K562 (cell line): Measurements from ENCODE around the gene ZNF441. TPM values are rescaled to one million over a fixed set of nuclear protein-coding genes. Genes with fewer than 3 reads are reported as not detected.

Source experiments
- ATAC-seq: fragments of 200-7000 bp; cut with Tn5 transposase; 3 replicates; pipeline ENCODE4 v1.9.1; 2020; ENCODE audit warnings: moderate library complexity
- BruUV-seq: library from RNA; stranded (reverse); fragments of 400-500 nt; replicated peaks from 2 replicates; lab custom pipeline; 2021; lab: Mats Ljungman, UMichigan
- CTCF ChIA-PET: fragments of 300-600 bp; formaldehyde crosslinking; extraction: SDS; loops from one replicate; lab custom pipeline; 2021; ENCODE audit warnings: low intra/inter-chr PET ratio; lab: Yijun Ruan, JAX
- POLR2A ChIA-PET: fragments of 300-600, 350-650 bp; sonication (Branson Sonifier 250); formaldehyde crosslinking; extraction: SDS; loops from one replicate; lab custom pipeline; 2021; ENCODE audit warnings: antibody characterized with exemption, inconsistent platforms; lab: Yijun Ruan, JAX
- DNase-seq, 4 experiments: peaks; one replicate each; pipeline versions ENCODE4 v3.0.0 to v3.0.0-alpha.2; 2011 to 2018; ENCODE audit warnings: low spot score in 3 of 4, mixed read lengths in 3 of 4; ENCODE audit errors: extremely low read depth in 1 of 4
- FAIRE-seq: peaks from 2 replicates; lab custom pipeline; 2011; peaks lifted over from hg19 to GRCh38; lab: Jason Lieb, UNC
- H2AFZ ChIP-seq: 2 replicates; pipeline ENCODE4 v1.6.0; 2011; ENCODE audit warnings: low read depth, low read length, control low read depth, inconsistent platforms
- H3K27ac ChIP-seq: fragments of 200-600 bp; 3 replicates; pipeline ENCODE4 v1.8.0; 2011; ENCODE audit warnings: low read depth, mild to moderate bottlenecking, control low read depth, inconsistent platforms, low read length, moderate library complexity, mixed read lengths; ENCODE audit errors: extremely low read depth
- H3K27me3 ChIP-seq, 2 experiments: fragments of 300-600 bp in 1 of 2; 2 replicates in 1 of 2; 3 replicates in 1 of 2; pipeline versions ENCODE4 v1.6.0 to v1.8.0; 2011; ENCODE audit warnings: inconsistent platforms in 2 of 2, low read length in 2 of 2, mild to moderate bottlenecking in 1 of 2, mixed read lengths in 1 of 2, moderate library complexity in 1 of 2; ENCODE audit not compliant: control insufficient read depth in 2 of 2, insufficient read depth in 2 of 2
- H3K36me3 ChIP-seq: fragments of 300-600 bp; 3 replicates; pipeline ENCODE4 v1.8.0; 2011; ENCODE audit warnings: mild to moderate bottlenecking, low read length, inconsistent platforms; ENCODE audit not compliant: control insufficient read depth, insufficient read depth
- H3K4me1 ChIP-seq, 2 experiments: fragments of 200-600 bp in 1 of 2; replicated peaks in 1 of 2; 2 replicates in 1 of 2; 3 replicates in 1 of 2; pipeline versions ENCODE4 v1.5.1 to v1.8.0; 2011; ENCODE audit warnings: inconsistent platforms in 2 of 2, low read length in 2 of 2, mild to moderate bottlenecking in 1 of 2, mixed read lengths in 1 of 2, moderate library complexity in 1 of 2; ENCODE audit not compliant: control insufficient read depth in 2 of 2, insufficient read depth in 2 of 2
- H3K4me2 ChIP-seq: 2 replicates; pipeline ENCODE4 v1.6.1; 2011; ENCODE audit warnings: low read length, control low read depth, inconsistent platforms, mixed read lengths; ENCODE audit not compliant: insufficient read depth
- H3K4me3 ChIP-seq: fragments of 200-600 bp; sonication (generic), shearing (Covaris generic); 2 replicates; pipeline ENCODE4 v1.5.1; 2016; ENCODE audit warnings: control low read depth, inconsistent platforms
- H3K79me2 ChIP-seq: fragments of 200-600 bp; 3 replicates; pipeline ENCODE4 v1.8.0; 2011; ENCODE audit warnings: low read length, inconsistent platforms; ENCODE audit not compliant: control insufficient read depth, insufficient read depth
- H3K9ac ChIP-seq, 2 experiments: 2 replicates each; pipeline versions ENCODE4 v1.6.0 to v1.6.1; 2011; ENCODE audit warnings: low read depth in 2 of 2, low read length in 2 of 2, control low read depth in 1 of 2, inconsistent platforms in 1 of 2, mild to moderate bottlenecking in 1 of 2, mixed read lengths in 1 of 2; ENCODE audit not compliant: insufficient read depth in 1 of 2
- H3K9me1 ChIP-seq: one replicate; pipeline ENCODE4 v1.6.0; 2011; ENCODE audit warnings: inconsistent platforms, mild to moderate bottlenecking, low read length, moderate library complexity; ENCODE audit not compliant: control insufficient read depth, insufficient read depth
- H3K9me3 ChIP-seq: replicated peaks from 2 replicates; pipeline ENCODE4 v1.5.1; 2011; ENCODE audit warnings: low read depth, low read length, inconsistent platforms; ENCODE audit not compliant: control insufficient read depth, insufficient read depth
- H4K20me1 ChIP-seq: replicated peaks from 2 replicates; pipeline ENCODE4 v1.6.1; 2011; ENCODE audit warnings: low read length, inconsistent platforms, mixed read lengths; ENCODE audit not compliant: control insufficient read depth, insufficient read depth
- ZNF12 ChIP-seq: sonication (generic); formaldehyde crosslinking; IDR thresholded peaks from 2 replicates; pipeline ENCODE4 v1.4.0; 2020; ENCODE audit warnings: mild to moderate bottlenecking, missing genetic modification reagents
- ZNF146 ChIP-seq: IDR thresholded peaks from one replicate; pipeline ENCODE4 v1.6.1; 2018; ENCODE audit warnings: missing compliant biosample characterization; ENCODE audit not compliant: unreplicated experiment
- ZNF175 ChIP-seq: fragments of 200-800 bp; sonication (Bioruptor generic); IDR thresholded peaks from 2 replicates; pipeline ENCODE4 v1.6.1; 2016; ENCODE audit warnings: low read depth, mild to moderate bottlenecking, missing genetic modification characterization, missing compliant biosample characterization
- ZNF764 ChIP-seq: fragments of 250-450 bp; sonication (Bioruptor Pico); IDR thresholded peaks from 2 replicates; pipeline ENCODE4 v1.4.0; 2020; ENCODE audit warnings: low read depth, mild to moderate bottlenecking, moderate library complexity
- WGBS: fragments of 100-300 bp; shearing (Covaris generic); methylation state at CpG from one replicate; pipeline ENCODE4 v1.1.6; 2016; ENCODE audit warnings: low coverage, mixed read lengths; ENCODE audit not compliant: insufficient coverage; ENCODE audit errors: missing lambda C conversion rate; 5-methylcytosine and 5-hydroxymethylcytosine counted together
- in situ Hi-C: fragments of 300-500 bp; cut with MboI; formaldehyde crosslinking; loops from 4 replicates; pipeline ENCODE4 v1.15.0; 2018; ENCODE audit warnings: inconsistent platforms, mixed read lengths
- intact Hi-C: fragments of 100-400 bp; cut with micrococcal nuclease; formaldehyde crosslinking; loops from 2 replicates; pipeline ENCODE4 v1.14.2; 2022
- polyA plus RNA-seq, 8 experiments: library from polyadenylated mRNA; depleted of rRNA in 4 of 8; stranded (reverse) in 5 of 8; unstranded in 3 of 8; fragments of >200 nt; fragmentation: Nextera tagmentation in 2 of 8; fragmentation: Illumina TruSeq in 1 of 8; extraction: Ambion mirVana in 2 of 8; extraction: Trizol in 1 of 8; gene quantifications; 2 replicates each; pipeline versions ENCODE4 v1.2.1 to v1.2.3, GENCODE V29; 2011 to 2014; ENCODE audit warnings: inconsistent platforms in 1 of 8, missing spikeins in 1 of 8
- total RNA-seq, 7 experiments: library from RNA; depleted of rRNA in 6 of 7; stranded (reverse); fragments of >200 nt in 6 of 7; fragmentation: Illumina TruSeq in 2 of 7; extraction: Trizol in 2 of 7; gene quantifications; 2 replicates each; pipeline versions ENCODE4 v1.2.1 to v1.2.3, GENCODE V29; 2011 to 2021; ENCODE audit warnings: low replicate concordance in 1 of 7

The ZNF441 gene
- total and polyA plus RNA-seq, 9 of the 15 experiments (the other 6 are each of a cell fraction or from before 2014, with no cell fraction given), result 1.9 to 14.0 (median 7.8) TPM

- ATAC-seq, result no peak
- Histone ChIP-seq H3K36me3 (no peaks in the 10 kb centered on the region), H3K4me3 (no peak overlapping the region), H3K27ac (no peak overlapping the region), H4K20me1 (no peaks in the 10 kb centered on the region), H3K79me2 (peaks cover 13% of the 10 kb centered on the region), H3K9me1 (no peaks in the 10 kb centered on the region), H3K4me2 (no peak overlapping the region), H3K27me3 (no peaks in the 10 kb centered on the region), H2AFZ (peak overlapping the region; percentile 64), H3K4me1 (peaks cover 3 to 18% of the 10 kb centered on the region in 2 experiments; a peak in 4 of 5 replicates), H3K9me3 (peaks cover 3% of the 10 kb centered on the region; the same call in 1 of the 2 replicates), H3K9ac (no peak overlapping the region)
- 6% methylated on average over 3 of the region's 3 CpGs for WGBS
- ChIA-PET POLR2A (interaction anchor here (0.6 kb wide), 1 partner anchor 67 kb away, joined by 3 read pairs; no protein-coding TSS in a partner anchor), CTCF (no interaction called here)
- DNase-seq, result no peak
- BruUV-seq, result no TSS peak
- FAIRE-seq, result no peak
- in situ Hi-C loops, result no loop called here
- intact Hi-C loops, result no loop called here
- TF ChIP-seq ZNF12 (CRISPR knock-in tag), result no peak
- peak; percentile 97 for TF ChIP-seq ZNF175 (CRISPR knock-in tag)
- TF ChIP-seq, all 486 proteins: peak for 1
Measured at GRCh38 chr19:11763117-11763516, 3.7 kb upstream of the ZNF441 start.

- no peak for FAIRE-seq
- H2AFZ ChIP-seq, result no peak overlapping the region
- POLR2A ChIA-PET, result interaction anchor here (0.6 kb wide), 1 partner anchor 66 kb away, joined by 3 read pairs; no protein-coding TSS in a partner anchor
- H3K36me3 ChIP-seq, result peaks cover under 1% of the 10 kb centered on the region; the same call in 1 of the 3 replicates
- H3K9ac ChIP-seq, result no peak overlapping the region
- peaks cover 3% of the 10 kb centered on the region; the same call in 1 of the 2 replicates for H3K9me3 ChIP-seq
- TF ChIP-seq ZNF764 (no peak), ZNF146 (CRISPR knock-in tag) (peak; percentile 55)
- TF ChIP-seq, all 486 proteins: peak for 1
- CTCF ChIA-PET, result no interaction called here
- no peak overlapping the region for H3K27ac ChIP-seq
- ATAC-seq (no peak), DNase-seq (no peak)
- intact Hi-C loops, result no loop called here
- H4K20me1 ChIP-seq, result no peaks in the 10 kb centered on the region
- H3K9me1 ChIP-seq, result no peaks in the 10 kb centered on the region
- WGBS, result 56% methylated on average over 1 of the region's 1 CpG
- no peak overlapping the region for H3K4me3 ChIP-seq
- in situ Hi-C loops, result no loop called here
- peaks cover 18% of the 10 kb centered on the region for H3K79me2 ChIP-seq
- no peak overlapping the region for H3K4me2 ChIP-seq
- BruUV-seq, result no TSS peak
- peaks cover 7 to 18% of the 10 kb centered on the region in 2 experiments for H3K4me1 ChIP-seq
- H3K27me3 ChIP-seq, result no peaks in the 10 kb centered on the region
Measured at GRCh38 chr19:11763611-11764010, 3.2 kb upstream of the ZNF441 start.
